ENCODE data around the gene EIF2B2. TPM values are rescaled to one million over a fixed set of nuclear protein-coding genes. Genes with fewer than 3 reads are reported as not detected.
"Not testable (repeated sequence)": the region's sequence is repeated elsewhere in the genome, so short reads cannot be mapped to it uniquely, and the experiment has no call there.

The EIF2B2 gene
- total RNA-seq, 2 experiments from 2014 or later, result 33.5 to 49.8 TPM

DNA sequence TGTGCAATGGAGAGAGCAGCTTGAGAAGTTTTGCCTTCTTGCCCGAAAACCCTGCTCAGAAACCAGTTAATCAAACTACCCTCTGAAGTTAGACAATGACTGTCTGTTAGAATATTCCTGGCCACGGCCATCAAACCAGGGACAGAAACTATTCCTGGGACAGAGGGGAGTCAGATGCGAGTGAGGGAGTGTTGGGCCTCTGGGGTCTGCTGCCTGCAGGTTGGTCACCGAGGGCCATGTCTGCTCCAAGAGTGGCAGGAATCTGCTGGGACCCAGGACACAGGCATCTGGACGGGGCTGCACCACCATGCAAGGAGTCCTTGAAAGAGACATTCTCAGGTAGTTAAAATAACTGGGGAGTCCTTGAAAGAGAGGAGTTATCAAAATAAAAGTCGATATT is 16.9 kb upstream of the EIF2B2 start:
- ChIA-PET CTCF (ENCODE audit: unreplicated experiment) (no interaction called here), POLR2A (no interaction called here)
- Histone ChIP-seq H3K79me2 (ENCODE audit: insufficient read depth, low read depth, low read length) (no peaks in the 10 kb centered on the region), H3K9me3 (ENCODE audit: low read length) (no peaks in the 10 kb centered on the region), H3K36me3 (ENCODE audit: insufficient read depth, low read length) (no peaks in the 10 kb centered on the region), H3K4me2 (ENCODE audit: low read length) (no peak overlapping the region), H3K9me2 (ENCODE audit: insufficient read depth, low read length) (no peaks in the 10 kb centered on the region), H2AFZ (ENCODE audit: low read length) (no peak overlapping the region), H3K27ac (ENCODE audit: low read depth, low read length, poor library complexity, severe bottlenecking) (no peak overlapping the region), H3K4me3 (ENCODE audit: low read depth, low read length, poor library complexity, severe bottlenecking) (no peak overlapping the region), H3K4me1 (ENCODE audit: insufficient read depth, low read length, poor library complexity, severe bottlenecking) (no peaks in the 10 kb centered on the region), H4K20me1 (ENCODE audit: insufficient read depth, low read length) (no peaks in the 10 kb centered on the region)
- DNase-seq (ENCODE audit: low spot score), result no peak
- no peak for TF ChIP-seq EZH2phosphoT487 (IDR thresholded peaks at IDR 0.05; ENCODE audit: borderline replicate concordance, low read depth, low read length)
- TF ChIP-seq, protein P1, sequence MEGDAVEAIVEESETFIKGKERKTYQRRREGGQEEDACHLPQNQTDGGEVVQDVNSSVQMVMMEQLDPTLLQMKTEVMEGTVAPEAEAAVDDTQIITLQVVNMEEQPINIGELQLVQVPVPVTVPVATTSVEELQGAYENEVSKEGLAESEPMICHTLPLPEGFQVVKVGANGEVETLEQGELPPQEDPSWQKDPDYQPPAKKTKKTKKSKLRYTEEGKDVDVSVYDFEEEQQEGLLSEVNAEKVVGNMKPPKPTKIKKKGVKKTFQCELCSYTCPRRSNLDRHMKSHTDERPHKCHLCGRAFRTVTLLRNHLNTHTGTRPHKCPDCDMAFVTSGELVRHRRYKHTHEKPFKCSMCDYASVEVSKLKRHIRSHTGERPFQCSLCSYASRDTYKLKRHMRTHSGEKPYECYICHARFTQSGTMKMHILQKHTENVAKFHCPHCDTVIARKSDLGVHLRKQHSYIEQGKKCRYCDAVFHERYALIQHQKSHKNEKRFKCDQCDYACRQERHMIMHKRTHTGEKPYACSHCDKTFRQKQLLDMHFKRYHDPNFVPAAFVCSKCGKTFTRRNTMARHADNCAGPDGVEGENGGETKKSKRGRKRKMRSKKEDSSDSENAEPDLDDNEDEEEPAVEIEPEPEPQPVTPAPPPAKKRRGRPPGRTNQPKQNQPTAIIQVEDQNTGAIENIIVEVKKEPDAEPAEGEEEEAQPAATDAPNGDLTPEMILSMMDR (conservative IDR thresholded peaks at IDR 0.05; ENCODE audit: low read length), result no peak
- BruUV-seq (replicated peaks), result no TSS peak
- intact Hi-C loops (cut with micrococcal nuclease; ENCODE audit: unreplicated experiment), result no loop called here

DNA sequence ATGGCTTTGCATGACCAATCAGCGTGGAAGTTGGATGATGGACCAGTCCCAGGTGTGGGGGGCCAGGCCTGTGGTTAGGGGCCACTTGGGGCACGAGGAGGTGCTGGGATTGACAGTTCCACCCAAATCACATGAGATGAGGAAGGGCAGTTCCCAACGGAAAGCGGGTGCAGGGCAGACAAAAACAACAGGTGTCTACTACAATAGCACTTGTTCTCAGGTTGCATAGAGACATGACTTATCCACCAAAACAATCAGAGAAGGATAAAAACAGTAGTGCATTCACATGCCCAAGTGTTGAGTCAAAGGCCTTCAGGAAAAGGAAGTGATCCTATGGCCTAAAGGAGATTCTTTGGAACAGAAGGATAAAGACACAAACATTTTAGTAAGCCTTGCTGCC is 14.6 kb upstream of the EIF2B2 start:
- H3K27ac ChIP-seq (ENCODE audit: low read depth, low read length, poor library complexity, severe bottlenecking), result no peak overlapping the region
- no peak overlapping the region for H3K4me2 ChIP-seq (ENCODE audit: low read length)
- H3K9me3 ChIP-seq (ENCODE audit: low read length), result no peaks in the 10 kb centered on the region
- ChIA-PET CTCF (ENCODE audit: unreplicated experiment) (no interaction called here), POLR2A (no interaction called here)
- no peaks in the 10 kb centered on the region for H3K79me2 ChIP-seq (ENCODE audit: insufficient read depth, low read depth, low read length)
- no peaks in the 10 kb centered on the region for H3K4me1 ChIP-seq (ENCODE audit: insufficient read depth, low read length, poor library complexity, severe bottlenecking)
- H3K9me2 ChIP-seq (ENCODE audit: insufficient read depth, low read length), result no peaks in the 10 kb centered on the region
- intact Hi-C loops (cut with micrococcal nuclease; ENCODE audit: unreplicated experiment), result no loop called here
- DNase-seq (ENCODE audit: low spot score), result no peak
- BruUV-seq (replicated peaks), result no TSS peak
- TF ChIP-seq, protein P1 (conservative IDR thresholded peaks at IDR 0.05; ENCODE audit: low read length), result no peak
- TF ChIP-seq EZH2phosphoT487 (IDR thresholded peaks at IDR 0.05; ENCODE audit: borderline replicate concordance, low read depth, low read length), result no peak
- no peak overlapping the region for H3K4me3 ChIP-seq (ENCODE audit: low read depth, low read length, poor library complexity, severe bottlenecking)
- H3K36me3 ChIP-seq (ENCODE audit: insufficient read depth, low read length), result no peaks in the 10 kb centered on the region
- no peak overlapping the region for H2AFZ ChIP-seq (ENCODE audit: low read length)
- no peaks in the 10 kb centered on the region for H4K20me1 ChIP-seq (ENCODE audit: insufficient read depth, low read length)

DNA sequence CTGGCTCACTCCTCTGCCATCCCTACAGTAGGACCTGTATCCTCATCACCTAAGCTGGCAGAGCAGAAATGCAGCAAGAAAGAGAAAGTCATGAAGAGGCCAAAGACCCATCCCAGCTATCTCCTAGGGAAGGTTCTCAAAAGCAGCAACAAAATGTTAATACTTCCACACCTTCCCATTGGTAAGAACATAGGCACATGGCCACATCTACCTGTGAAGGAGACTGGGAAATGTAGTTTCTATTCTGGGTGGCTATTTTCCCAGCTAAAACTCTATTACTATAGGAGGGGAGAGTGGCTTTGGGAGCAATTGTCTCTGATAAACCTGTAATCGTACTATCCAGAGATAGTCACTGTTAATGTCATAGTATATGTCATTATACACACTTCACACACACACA is 13.7 kb upstream of the EIF2B2 start:
- POLR2A ChIA-PET, result no interaction called here
- H3K27ac ChIP-seq (ENCODE audit: low read depth, low read length, poor library complexity, severe bottlenecking), result no peak overlapping the region
- no peaks in the 10 kb centered on the region for H3K9me3 ChIP-seq (ENCODE audit: low read length)
- intact Hi-C loops (cut with micrococcal nuclease; ENCODE audit: unreplicated experiment), result no loop called here
- no peak for TF ChIP-seq EZH2phosphoT487 (IDR thresholded peaks at IDR 0.05; ENCODE audit: borderline replicate concordance, low read depth, low read length)
- TF ChIP-seq, protein P1 (conservative IDR thresholded peaks at IDR 0.05; ENCODE audit: low read length), result no peak
- no peak overlapping the region for H3K4me3 ChIP-seq (ENCODE audit: low read depth, low read length, poor library complexity, severe bottlenecking)
- no TSS peak for BruUV-seq (replicated peaks)
- no peak overlapping the region for H2AFZ ChIP-seq (ENCODE audit: low read length)
- H3K36me3 ChIP-seq (ENCODE audit: insufficient read depth, low read length), result no peaks in the 10 kb centered on the region
- DNase-seq (ENCODE audit: low spot score), result no peak
- H3K4me1 ChIP-seq (ENCODE audit: insufficient read depth, low read length, poor library complexity, severe bottlenecking), result no peaks in the 10 kb centered on the region
- no peaks in the 10 kb centered on the region for H4K20me1 ChIP-seq (ENCODE audit: insufficient read depth, low read length)
- no peaks in the 10 kb centered on the region for H3K9me2 ChIP-seq (ENCODE audit: insufficient read depth, low read length)
- CTCF ChIA-PET (ENCODE audit: unreplicated experiment), result no interaction called here
- H3K4me2 ChIP-seq (ENCODE audit: low read length), result no peak overlapping the region
- H3K79me2 ChIP-seq (ENCODE audit: insufficient read depth, low read depth, low read length), result no peaks in the 10 kb centered on the region

DNA sequence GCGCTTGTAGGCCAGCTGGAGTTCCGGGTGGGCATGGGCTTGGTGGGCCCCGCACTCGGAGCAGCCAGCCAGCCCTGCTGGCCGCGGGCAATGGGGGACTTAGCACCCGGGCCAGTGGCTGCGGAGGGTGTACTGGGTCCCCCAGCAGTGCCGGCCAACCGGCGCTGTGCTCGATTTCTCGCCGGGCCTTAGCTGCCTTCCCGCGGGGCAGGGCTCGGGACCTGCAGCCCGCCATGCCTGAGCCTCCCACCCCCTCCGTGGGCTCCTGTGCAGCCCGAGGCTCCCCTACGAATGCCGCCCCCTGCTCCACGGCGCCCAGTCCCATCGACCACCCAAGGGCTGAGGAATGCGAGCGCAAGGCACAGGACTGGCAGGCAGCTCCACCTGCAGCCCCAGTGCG is 8.5 kb upstream of the EIF2B2 start:
- H3K9me3 ChIP-seq (ENCODE audit: low read length); H4K20me1 ChIP-seq (ENCODE audit: insufficient read depth, low read length); POLR2A ChIA-PET; H3K9me2 ChIP-seq (ENCODE audit: insufficient read depth, low read length); BruUV-seq (replicated peaks); H3K4me1 ChIP-seq (ENCODE audit: insufficient read depth, low read length, poor library complexity, severe bottlenecking); DNase-seq (ENCODE audit: low spot score); H3K4me3 ChIP-seq (ENCODE audit: low read depth, low read length, poor library complexity, severe bottlenecking); H2AFZ ChIP-seq (ENCODE audit: low read length); H3K27ac ChIP-seq (ENCODE audit: low read depth, low read length, poor library complexity, severe bottlenecking); intact Hi-C loops (cut with micrococcal nuclease; ENCODE audit: unreplicated experiment); H3K79me2 ChIP-seq (ENCODE audit: insufficient read depth, low read depth, low read length); H3K4me2 ChIP-seq (ENCODE audit: low read length); H3K36me3 ChIP-seq (ENCODE audit: insufficient read depth, low read length); CTCF ChIA-PET (ENCODE audit: unreplicated experiment): not testable (repeated sequence)

DNA sequence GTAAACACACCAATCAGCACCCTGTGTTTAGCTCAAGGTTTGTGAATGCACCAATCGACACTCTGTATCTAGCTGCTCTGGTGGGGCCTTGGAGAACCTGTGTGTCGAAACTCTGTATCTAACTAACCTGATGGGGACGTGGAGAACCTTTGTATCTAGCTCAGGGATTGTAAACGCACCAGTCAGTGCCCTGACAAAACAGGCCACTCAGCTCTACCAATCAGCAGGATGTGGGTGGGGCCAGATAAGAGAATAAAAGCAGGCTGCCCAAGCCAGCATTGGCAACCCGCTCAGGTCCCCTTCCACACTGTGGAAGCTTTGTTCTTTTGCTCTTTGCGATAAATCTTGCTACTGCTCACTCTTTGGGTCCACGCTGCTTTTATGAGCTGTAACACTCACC is 6.9 kb upstream of the EIF2B2 start:
- intact Hi-C loops (cut with micrococcal nuclease; ENCODE audit: unreplicated experiment), result not testable (repeated sequence)

More for the DNA sequence above, 6.9 kb upstream of the EIF2B2 start:
- H3K79me2 ChIP-seq (ENCODE audit: insufficient read depth, low read depth, low read length); DNase-seq (ENCODE audit: low spot score); H3K4me1 ChIP-seq (ENCODE audit: insufficient read depth, low read length, poor library complexity, severe bottlenecking); H3K9me2 ChIP-seq (ENCODE audit: insufficient read depth, low read length); BruUV-seq (replicated peaks); H3K36me3 ChIP-seq (ENCODE audit: insufficient read depth, low read length); H3K27ac ChIP-seq (ENCODE audit: low read depth, low read length, poor library complexity, severe bottlenecking); H3K9me3 ChIP-seq (ENCODE audit: low read length); POLR2A ChIA-PET; H2AFZ ChIP-seq (ENCODE audit: low read length); CTCF ChIA-PET (ENCODE audit: unreplicated experiment); H4K20me1 ChIP-seq (ENCODE audit: insufficient read depth, low read length); H3K4me3 ChIP-seq (ENCODE audit: low read depth, low read length, poor library complexity, severe bottlenecking); H3K4me2 ChIP-seq (ENCODE audit: low read length): not testable (repeated sequence)
